SK-N-SH (cell line): ENCODE data around the gene BRI3. TPM values are rescaled to one million over a fixed set of nuclear protein-coding genes. Genes with fewer than 3 reads are reported as not detected.

Source experiments
- CTCF ChIA-PET: fragments of 300-600, 350-600 bp; formaldehyde crosslinking; extraction: SDS; loops from one replicate; lab custom pipeline; 2021; lab: Yijun Ruan, JAX
- POLR2A ChIA-PET: fragments of 350-600 bp; sonication (Branson Sonifier 250); formaldehyde crosslinking; extraction: SDS; loops from one replicate; lab custom pipeline; 2020; ENCODE audit warnings: antibody characterized with exemption, inconsistent platforms; lab: Yijun Ruan, JAX
- DNase-seq: peaks from one replicate; pipeline ENCODE4 v3.0.0; 2012
- H2AFZ ChIP-seq: fragments of 200-600 bp; sonication (generic); 2 replicates; pipeline ENCODE4 v1.8.1; 2016; ENCODE audit warnings: antibody characterized with exemption, mild to moderate bottlenecking, low read depth
- H3F3A ChIP-seq: fragments of 200-600 bp; sonication (generic); replicated peaks from 2 replicates; pipeline ENCODE3; 2016; ENCODE audit warnings: antibody characterized with exemption, mild to moderate bottlenecking; ENCODE audit not compliant: insufficient read depth
- H3K27ac ChIP-seq, 2 experiments: fragments of 200-500 bp in 1 of 2; fragments of 200-600 bp in 1 of 2; sonication (Bioruptor generic) in 1 of 2; sonication (generic), shearing (Covaris generic) in 1 of 2; 2 replicates each; pipeline versions ENCODE4 v1.5.1 to v1.6.1; 2014 to 2016; ENCODE audit warnings: low read depth in 2 of 2, inconsistent platforms in 1 of 2, low read length in 1 of 2, mild to moderate bottlenecking in 1 of 2, mixed read lengths in 1 of 2
- H3K27me3 ChIP-seq: fragments of 200-600 bp; sonication (generic), shearing (Covaris generic); 2 replicates; pipeline ENCODE4 v1.6.1; 2016; ENCODE audit warnings: mixed run types; ENCODE audit not compliant: insufficient read depth
- H3K36me3 ChIP-seq, 2 experiments: fragments of 200-500 bp in 1 of 2; fragments of 200-600 bp in 1 of 2; sonication (Bioruptor generic) in 1 of 2; sonication (generic) in 1 of 2; replicated peaks in 1 of 2; 2 replicates each; pipeline versions ENCODE3 to v1.5.1; 2014 to 2016; ENCODE audit warnings: low read length in 1 of 2, mild to moderate bottlenecking in 1 of 2; ENCODE audit not compliant: insufficient read depth in 2 of 2, control insufficient read depth in 1 of 2
- H3K4me1 ChIP-seq, 2 experiments: fragments of 200-500 bp in 1 of 2; fragments of 200-600 bp in 1 of 2; sonication (Bioruptor generic) in 1 of 2; sonication (generic), shearing (Covaris generic) in 1 of 2; 2 replicates each; pipeline versions ENCODE4 v1.5.1 to v1.6.1; 2014 to 2016; ENCODE audit warnings: low read depth in 1 of 2, low read length in 1 of 2, mixed run types in 1 of 2; ENCODE audit not compliant: insufficient read depth in 2 of 2, control insufficient read depth in 1 of 2
- H3K4me2 ChIP-seq: fragments of 200-600 bp; sonication (generic), shearing (Covaris generic); 2 replicates; pipeline ENCODE4 v1.6.1; 2017; ENCODE audit warnings: mixed run types
- H3K4me3 ChIP-seq, 2 experiments: fragments of 200-500 bp in 1 of 2; fragments of 200-600 bp in 1 of 2; sonication (Bioruptor generic) in 1 of 2; sonication (generic), shearing (Covaris generic) in 1 of 2; 2 replicates each; pipeline versions ENCODE4 v1.5.1 to v1.8.1; 2014 to 2016; ENCODE audit warnings: low read depth in 2 of 2, inconsistent platforms in 1 of 2, low read length in 1 of 2, mild to moderate bottlenecking in 1 of 2, mixed read lengths in 1 of 2, moderate library complexity in 1 of 2
- H3K79me2 ChIP-seq: fragments of 200-600 bp; sonication (generic); 2 replicates; pipeline ENCODE4 v1.8.1; 2017; ENCODE audit warnings: mild to moderate bottlenecking; ENCODE audit not compliant: insufficient read depth
- H3K9ac ChIP-seq: fragments of 200-600 bp; sonication (generic); 2 replicates; pipeline ENCODE4 v1.6.1; 2017; ENCODE audit warnings: mixed run types
- H3K9me2 ChIP-seq: fragments of 200-600 bp; sonication (generic); 2 replicates; pipeline ENCODE4 v1.6.1; 2017; ENCODE audit warnings: mixed run types
- H3K9me3 ChIP-seq: fragments of 200-600 bp; sonication (generic); 2 replicates; pipeline ENCODE4 v1.6.1; 2017; ENCODE audit warnings: mixed run types, mild to moderate bottlenecking, moderate library complexity
- H4K20me1 ChIP-seq: fragments of 200-600 bp; sonication (generic); 2 replicates; pipeline ENCODE4 v1.6.1; 2017; ENCODE audit warnings: mild to moderate bottlenecking, mixed run types; ENCODE audit not compliant: insufficient read depth
- FOSL2 ChIP-seq: IDR thresholded peaks from 2 replicates; pipeline ENCODE4 v1.4.0; 2012; ENCODE audit warnings: low read depth, mild to moderate bottlenecking, moderate library complexity, borderline replicate concordance
- MAX ChIP-seq: IDR thresholded peaks from 2 replicates; pipeline ENCODE4 v1.4.0; 2012; ENCODE audit warnings: low read depth
- WGBS: methylation state at CpG from one replicate; pipeline ENCODE4 v1.1.6; 2017; ENCODE audit warnings: low lambda C conversion rate; 5-methylcytosine and 5-hydroxymethylcytosine counted together
- polyA plus RNA-seq, 3 experiments: library from polyadenylated mRNA; depleted of rRNA; stranded (reverse); fragments of >200 nt; gene quantifications; 2 replicates each; pipeline ENCODE4 v1.2.3, GENCODE V29; 2012
- TF ChIP-seq, protein P1 (sequence below): fragments of 150-350 bp; IDR thresholded peaks from 2 replicates; pipeline ENCODE4 v1.6.1; 2016; ENCODE audit warnings: mild to moderate bottlenecking, low read depth, low read length
- TF ChIP-seq, protein P2 (sequence below): IDR thresholded peaks from 2 replicates; pipeline ENCODE4 v1.6.1; 2012; ENCODE audit warnings: mild to moderate bottlenecking, low read depth, low read length, moderate library complexity

Gene BRI3
- polyA plus RNA-seq, 1 of the 3 experiments (the other 2 are of a cell fraction), result 128 TPM

GRCh38 chr7:98285157-98286092 lies 3.9 kb downstream of the BRI3 start:
- peak; percentile 29 for DNase-seq
- Histone ChIP-seq H3K79me2 (peaks cover 87% of the 10 kb centered on the region), H3K4me1 (peaks cover 35 to 53% of the 10 kb centered on the region in 2 experiments; a peak in 3 of 4 replicates), H3K27me3 (no peaks in the 10 kb centered on the region), H3K4me2 (peak overlapping the region; percentile 96), H3K36me3 (peaks cover 0 to 21% of the 10 kb centered on the region in 2 experiments), H3K4me3 (peak overlapping the region in 1 of 2 experiments; percentile 92; a peak in 3 of 4 replicates), H3K27ac (peak overlapping the region; percentile 53 to 75), H2AFZ (no peak overlapping the region), H3K9ac (peak overlapping the region; percentile 96), H3K9me3 (no peaks in the 10 kb centered on the region), H3F3A (peaks cover 9% of the 10 kb centered on the region), H4K20me1 (peaks cover 66% of the 10 kb centered on the region), H3K9me2 (no peaks in the 10 kb centered on the region)
- 98% methylated on average over 9 of the region's 21 CpGs for WGBS
- TF ChIP-seq, protein P1, sequence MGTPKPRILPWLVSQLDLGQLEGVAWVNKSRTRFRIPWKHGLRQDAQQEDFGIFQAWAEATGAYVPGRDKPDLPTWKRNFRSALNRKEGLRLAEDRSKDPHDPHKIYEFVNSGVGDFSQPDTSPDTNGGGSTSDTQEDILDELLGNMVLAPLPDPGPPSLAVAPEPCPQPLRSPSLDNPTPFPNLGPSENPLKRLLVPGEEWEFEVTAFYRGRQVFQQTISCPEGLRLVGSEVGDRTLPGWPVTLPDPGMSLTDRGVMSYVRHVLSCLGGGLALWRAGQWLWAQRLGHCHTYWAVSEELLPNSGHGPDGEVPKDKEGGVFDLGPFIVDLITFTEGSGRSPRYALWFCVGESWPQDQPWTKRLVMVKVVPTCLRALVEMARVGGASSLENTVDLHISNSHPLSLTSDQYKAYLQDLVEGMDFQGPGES, result no peak
- ChIA-PET CTCF (interaction anchor here (0.8 to 3.9 kb wide), 5 partner anchors 9 to 136 kb away, joined by 3 to 27 read pairs (median 6); partner anchors contain the start of gene BAIAP2L1), POLR2A (no interaction called here)

GRCh38 chr7:98286093-98286539 lies 4.6 kb downstream of the BRI3 start:
- Histone ChIP-seq H3K27ac (peak overlapping the region; percentile 30 to 53; a peak in 3 of 4 replicates), H3K9me3 (no peaks in the 10 kb centered on the region), H3K36me3 (peaks cover under 1 to 25% of the 10 kb centered on the region in 2 experiments), H3K4me3 (peak overlapping the region in 1 of 2 experiments; percentile 92; a peak in 1 of 4 replicates), H2AFZ (no peak overlapping the region), H3K9me2 (no peaks in the 10 kb centered on the region), H3K4me1 (peaks cover 35 to 48% of the 10 kb centered on the region in 2 experiments; a peak in 3 of 4 replicates), H3K27me3 (no peaks in the 10 kb centered on the region), H3F3A (peaks cover 5% of the 10 kb centered on the region), H4K20me1 (peaks cover 73% of the 10 kb centered on the region), H3K4me2 (peak overlapping the region; percentile 96), H3K9ac (peak overlapping the region; percentile 96; the same call in 1 of the 2 replicates), H3K79me2 (peaks cover 94% of the 10 kb centered on the region)
- TF ChIP-seq FOSL2 (0 out of 2 replicates have a peak, but pooled peaks have one; percentile 6), MAX (peak; percentile 63)
- TF ChIP-seq, protein P2, sequence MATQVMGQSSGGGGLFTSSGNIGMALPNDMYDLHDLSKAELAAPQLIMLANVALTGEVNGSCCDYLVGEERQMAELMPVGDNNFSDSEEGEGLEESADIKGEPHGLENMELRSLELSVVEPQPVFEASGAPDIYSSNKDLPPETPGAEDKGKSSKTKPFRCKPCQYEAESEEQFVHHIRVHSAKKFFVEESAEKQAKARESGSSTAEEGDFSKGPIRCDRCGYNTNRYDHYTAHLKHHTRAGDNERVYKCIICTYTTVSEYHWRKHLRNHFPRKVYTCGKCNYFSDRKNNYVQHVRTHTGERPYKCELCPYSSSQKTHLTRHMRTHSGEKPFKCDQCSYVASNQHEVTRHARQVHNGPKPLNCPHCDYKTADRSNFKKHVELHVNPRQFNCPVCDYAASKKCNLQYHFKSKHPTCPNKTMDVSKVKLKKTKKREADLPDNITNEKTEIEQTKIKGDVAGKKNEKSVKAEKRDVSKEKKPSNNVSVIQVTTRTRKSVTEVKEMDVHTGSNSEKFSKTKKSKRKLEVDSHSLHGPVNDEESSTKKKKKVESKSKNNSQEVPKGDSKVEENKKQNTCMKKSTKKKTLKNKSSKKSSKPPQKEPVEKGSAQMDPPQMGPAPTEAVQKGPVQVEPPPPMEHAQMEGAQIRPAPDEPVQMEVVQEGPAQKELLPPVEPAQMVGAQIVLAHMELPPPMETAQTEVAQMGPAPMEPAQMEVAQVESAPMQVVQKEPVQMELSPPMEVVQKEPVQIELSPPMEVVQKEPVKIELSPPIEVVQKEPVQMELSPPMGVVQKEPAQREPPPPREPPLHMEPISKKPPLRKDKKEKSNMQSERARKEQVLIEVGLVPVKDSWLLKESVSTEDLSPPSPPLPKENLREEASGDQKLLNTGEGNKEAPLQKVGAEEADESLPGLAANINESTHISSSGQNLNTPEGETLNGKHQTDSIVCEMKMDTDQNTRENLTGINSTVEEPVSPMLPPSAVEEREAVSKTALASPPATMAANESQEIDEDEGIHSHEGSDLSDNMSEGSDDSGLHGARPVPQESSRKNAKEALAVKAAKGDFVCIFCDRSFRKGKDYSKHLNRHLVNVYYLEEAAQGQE, result no peak
- POLR2A ChIA-PET, result no interaction called here
- CTCF ChIA-PET, result interaction anchor here (0.8 to 3.9 kb wide), 4 partner anchors 8 to 115 kb away, joined by 3 to 27 read pairs (median 6); partner anchors contain the start of gene BAIAP2L1
- peak; percentile 33 for DNase-seq
- 41% methylated on average over 11 of the region's 14 CpGs for WGBS
